Anterior cingulate cortex (tissue), 58 donors: Measurements from ENCODE around the gene RBM26.
"Not testable (repeated sequence)": the region's sequence is repeated elsewhere in the genome, so short reads cannot be mapped to it uniquely, and the experiment has no call there.

Source experiments
- DNase-seq, 58 donors: peaks; one replicate each; lab custom pipeline; 2025; lab: John Stamatoyannopoulos, UW

The RBM26 gene

GRCh38 chr13:79389026-79389425 is 17.0 kb downstream of the RBM26 start:
- DNase-seq = no peak

GRCh38 chr13:79387853-79388252 is 18.2 kb downstream of the RBM26 start:
- no peak for DNase-seq

DNA sequence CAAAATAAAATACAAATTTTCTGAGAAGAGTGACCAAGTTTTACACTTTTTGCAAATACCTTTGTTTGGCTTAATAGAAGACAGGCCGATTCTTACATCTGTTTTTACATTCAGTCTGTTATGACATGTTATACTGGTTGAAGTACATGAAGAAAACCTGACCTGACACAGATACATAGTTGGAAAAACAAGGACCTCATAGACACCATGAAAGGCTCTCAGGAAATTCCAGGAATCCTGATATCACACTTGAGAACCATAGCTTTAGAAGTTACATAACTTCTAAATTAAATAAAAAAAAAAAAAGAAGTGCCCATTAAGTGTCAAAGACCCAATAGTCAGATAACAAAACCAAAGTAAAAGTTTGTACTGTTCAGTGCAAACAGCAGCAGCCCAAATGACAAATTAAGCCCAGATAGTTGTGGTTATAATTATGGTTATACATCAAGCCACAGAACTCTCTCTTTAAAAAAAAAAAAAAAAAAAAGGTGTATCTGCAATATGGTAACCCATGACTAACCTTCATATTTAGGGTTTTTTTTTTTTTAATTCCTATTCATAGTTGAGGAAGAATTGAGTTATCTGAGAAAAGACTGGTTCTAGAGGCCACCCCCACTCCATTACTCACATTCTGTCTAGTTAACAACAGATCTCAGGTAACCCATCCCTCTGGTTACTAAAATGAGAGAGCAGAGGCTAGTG is 19.8 kb downstream of the RBM26 start:
- no peak for DNase-seq

- DNase-seq = no peak
Observed at GRCh38 chr13:79385694-79386093, 20.4 kb downstream of the RBM26 start.

DNA sequence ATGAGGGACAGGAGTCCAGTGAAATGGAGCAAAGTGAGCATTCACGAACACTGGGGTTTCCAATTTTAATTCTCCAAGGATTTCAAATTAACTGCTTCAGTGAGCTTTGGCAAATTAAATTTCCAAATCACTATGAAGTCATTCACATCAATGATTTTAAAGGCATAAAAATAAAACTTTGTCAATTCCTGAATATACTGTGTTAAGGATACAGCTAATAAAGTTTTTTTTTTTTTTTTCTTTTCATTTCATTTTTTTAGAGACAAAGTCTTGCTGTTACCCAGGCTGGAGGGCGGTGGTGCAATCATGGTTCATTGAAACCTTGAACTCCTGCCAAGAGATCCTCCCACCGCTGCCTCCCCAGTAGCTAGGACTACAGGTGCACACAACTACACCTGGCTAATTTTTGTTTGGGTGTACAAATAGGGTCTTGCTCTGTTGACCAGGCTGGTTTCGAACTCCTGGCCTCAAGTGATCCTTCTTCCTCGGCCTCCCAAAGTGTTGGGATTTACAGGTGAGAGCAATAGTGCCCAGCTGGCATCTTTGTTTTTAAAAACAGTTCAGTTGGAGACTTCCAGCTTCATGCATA is 21.9 kb downstream of the RBM26 start:
- no peak for DNase-seq

DNA sequence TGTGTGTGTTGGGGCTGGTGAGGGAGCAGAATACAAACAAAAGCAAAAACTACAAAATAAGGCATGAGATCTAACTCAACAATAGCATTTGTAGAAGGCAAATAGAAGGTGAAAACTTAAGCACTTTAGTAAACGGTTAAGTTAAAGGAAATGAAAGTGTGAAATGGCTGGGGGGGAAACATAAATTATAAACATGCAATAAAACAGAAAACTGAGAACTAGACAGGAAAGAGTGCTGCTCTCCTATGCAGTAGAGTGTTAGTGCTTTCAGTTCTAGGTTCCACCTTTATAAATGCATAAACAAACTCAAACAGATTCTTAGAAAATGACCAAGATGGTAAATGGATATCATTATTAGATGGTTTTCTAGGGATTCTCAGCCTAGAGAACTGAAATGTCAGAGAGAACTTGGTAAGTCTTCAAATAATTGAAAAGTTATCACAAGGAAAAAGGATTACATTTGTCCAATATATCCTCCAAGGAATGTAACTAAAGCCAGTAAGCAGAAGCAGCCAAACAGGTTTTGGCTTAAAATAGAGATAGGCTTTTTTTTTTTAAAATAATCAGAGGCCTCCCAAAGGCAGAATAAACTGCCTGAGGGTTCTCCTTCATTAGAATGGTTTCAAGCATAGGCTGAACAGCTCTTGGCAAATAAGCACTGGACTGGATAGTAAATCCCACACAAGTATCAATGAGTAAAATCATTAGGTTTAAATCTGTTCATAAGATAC is 23.3 kb downstream of the RBM26 start:
- no peak for DNase-seq

- no peak for DNase-seq
Observed at GRCh38 chr13:79380997-79381396, 25.1 kb downstream of the RBM26 start.

DNA sequence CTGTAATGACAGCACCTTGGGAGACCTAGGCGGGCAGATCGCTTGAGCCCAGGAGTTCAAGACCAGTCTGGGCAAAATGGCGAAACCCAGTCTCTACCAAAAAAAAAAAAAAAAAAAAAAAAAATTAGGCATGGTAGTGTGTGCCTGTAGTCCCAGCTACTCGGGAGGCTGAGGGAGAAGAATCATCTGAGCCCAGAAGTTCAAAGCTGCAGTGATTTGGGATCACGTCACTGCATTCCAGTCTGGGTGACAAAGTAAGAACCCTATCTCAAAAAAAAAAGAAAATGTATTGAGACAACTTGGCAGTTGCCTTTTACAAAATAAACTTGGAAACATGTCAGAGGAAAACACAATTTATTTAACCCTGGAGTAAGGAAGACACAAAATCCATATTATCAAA is 26.8 kb downstream of the RBM26 start:
- no peak for DNase-seq

GRCh38 chr13:79376843-79377242 is 29.2 kb downstream of the RBM26 start:
- no peak for DNase-seq

DNA sequence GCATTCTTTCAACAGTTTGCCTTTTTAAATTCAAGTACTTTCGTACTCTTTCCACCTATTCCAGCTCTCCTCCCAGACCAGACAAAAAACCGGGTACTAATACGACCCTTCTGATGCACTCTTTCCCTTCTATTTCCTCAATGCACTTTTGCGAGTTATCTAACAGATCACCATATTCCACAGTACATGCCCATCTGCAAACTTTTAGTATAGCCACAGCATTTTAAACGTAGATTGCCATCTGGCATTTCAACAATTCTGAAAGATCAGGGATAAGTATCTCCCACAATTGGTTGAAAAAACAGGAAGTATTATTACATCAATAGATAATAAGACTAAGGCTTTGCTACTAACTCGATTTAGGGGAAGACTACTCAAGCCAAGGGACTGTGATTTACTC is 31.5 kb downstream of the RBM26 start:
- DNase-seq = no peak

- no peak for DNase-seq
Observed at GRCh38 chr13:79373916-79374315, 32.1 kb downstream of the RBM26 start.

GRCh38 chr13:79369226-79369625 is 36.8 kb downstream of the RBM26 start:
- DNase-seq = no peak

- peak in 11 of 58 donors; percentile 1 to 37 (median 6) for DNase-seq
Observed at GRCh38 chr13:79365981-79366380, 40.1 kb downstream of the RBM26 start.

GRCh38 chr13:79361299-79361698 is 44.8 kb downstream of the RBM26 start:
- DNase-seq = no peak

GRCh38 chr13:79360095-79360494 is 46.0 kb downstream of the RBM26 start:
- no peak for DNase-seq

GRCh38 chr13:79359064-79359463 is 47.0 kb downstream of the RBM26 start:
- no peak for DNase-seq

- no peak for DNase-seq
Observed at GRCh38 chr13:79354285-79354684, 51.8 kb downstream of the RBM26 start.

DNA sequence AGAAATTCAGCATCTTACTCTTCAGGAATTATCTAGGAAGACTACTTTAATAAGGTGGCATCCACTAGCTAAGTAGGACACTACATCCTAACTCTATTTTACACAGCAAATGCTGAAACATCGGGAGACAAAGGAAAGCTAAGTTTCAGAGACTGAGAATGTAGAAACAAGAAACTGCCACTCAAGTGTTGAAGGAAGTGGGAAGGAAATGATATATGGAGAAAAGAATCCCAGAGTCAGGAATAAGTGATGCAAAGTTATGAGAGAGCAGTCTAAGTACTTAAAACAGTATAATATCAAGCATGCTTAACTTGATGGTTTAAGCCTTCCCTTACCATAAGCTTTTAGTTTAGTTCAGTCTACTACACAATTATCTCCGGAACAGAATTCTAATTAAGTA is 52.4 kb downstream of the RBM26 start:
- no peak for DNase-seq

DNA sequence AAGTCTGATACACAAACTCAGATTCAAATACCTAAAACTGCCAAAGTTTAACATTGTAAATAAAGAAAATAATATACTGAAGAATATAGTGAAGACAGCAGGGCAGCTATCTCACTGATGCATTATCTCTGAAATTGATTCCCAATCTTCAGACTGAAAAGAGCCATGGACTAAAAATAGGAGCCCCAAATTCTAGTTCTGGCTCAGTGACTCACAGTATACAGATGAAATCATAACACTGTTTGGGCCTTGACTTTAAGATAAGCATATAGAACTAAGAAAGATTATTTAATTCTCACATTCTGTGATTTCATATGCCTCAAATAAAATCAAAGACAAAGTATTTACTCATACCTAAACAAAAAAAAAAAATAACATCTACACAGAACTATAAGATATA is 53.9 kb downstream of the RBM26 start:
- no peak for DNase-seq

DNA sequence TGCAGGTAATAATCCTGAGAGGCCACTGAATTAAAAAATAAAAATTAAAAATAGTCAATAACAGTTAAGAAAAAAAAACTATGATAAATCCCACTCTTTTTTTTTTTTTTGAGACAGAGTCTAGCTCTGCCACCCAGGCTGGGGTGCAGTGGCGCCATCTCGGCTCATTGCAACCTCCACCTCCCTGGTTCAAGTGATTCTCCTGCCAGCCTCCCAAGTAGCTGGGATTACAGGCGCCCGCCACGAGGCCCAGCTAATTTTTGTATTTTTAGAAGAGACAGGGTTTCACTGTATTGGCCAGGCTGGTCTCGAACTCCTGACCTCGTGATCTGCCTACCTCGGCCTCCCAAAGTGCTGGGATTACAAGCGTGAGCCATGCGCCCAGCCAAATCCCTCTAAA is 56.4 kb downstream of the RBM26 start:
- DNase-seq = not testable (repeated sequence)

GRCh38 chr13:79349011-79349410 is 57.0 kb downstream of the RBM26 start:
- no peak for DNase-seq
